Lower leg skin (tissue), 4 donors: ENCODE results near the gene CHRM1. TPM values are rescaled to one million over a fixed set of nuclear protein-coding genes. Genes with fewer than 3 reads are reported as not detected.

Experiments
- DNase-seq, 2 donors: peaks; one replicate each; pipeline ENCODE4 v3.0.0-alpha.2; 2019; ENCODE audit warnings: low spot score in 2 of 2
- H3K4me3 ChIP-seq: fragments of 200-600 bp; sonication (generic); 2 replicates; pipeline ENCODE4 v1.5.1; 2017; ENCODE audit warnings: mild to moderate bottlenecking, low read depth; ENCODE audit not compliant: poor library complexity, severe bottlenecking
- POLR2A ChIP-seq, 2 donors: fragments of 450-650 bp; IDR thresholded peaks; one replicate each; pipeline ENCODE4 v1.6.1; 2016 to 2017; ENCODE audit warnings: antibody characterized with exemption in 2 of 2, mild to moderate bottlenecking in 1 of 2, moderate library complexity in 1 of 2
- WGBS, 2 donors: methylation state at CpG; one replicate each; pipeline ENCODE4 v1.1.5; 2018; 5-methylcytosine and 5-hydroxymethylcytosine counted together
- intact Hi-C: fragments of 100-400 bp; cut with DNase I; formaldehyde crosslinking; loops from one replicate; pipeline ENCODE4 v1.15.0; 2023; ENCODE audit warnings: low total_unique reads
- total RNA-seq, 4 donors: library from RNA; depleted of rRNA; stranded (reverse); fragments of >200 nt; gene quantifications; one replicate each; pipeline ENCODE4 v1.1.0, GENCODE V29; 2016
- TF ChIP-seq, protein P1 (sequence below), 3 donors: fragments of 450-650 bp; IDR thresholded peaks; one replicate each; pipeline ENCODE4 v1.5.1; 2016; ENCODE audit warnings: antibody characterized with exemption in 3 of 3, mild to moderate bottlenecking in 3 of 3, moderate library complexity in 2 of 3

The CHRM1 gene
- total RNA-seq, 4 donors from 2014 or later = 1.5 to 7.6 (median 4.5) TPM

DNA sequence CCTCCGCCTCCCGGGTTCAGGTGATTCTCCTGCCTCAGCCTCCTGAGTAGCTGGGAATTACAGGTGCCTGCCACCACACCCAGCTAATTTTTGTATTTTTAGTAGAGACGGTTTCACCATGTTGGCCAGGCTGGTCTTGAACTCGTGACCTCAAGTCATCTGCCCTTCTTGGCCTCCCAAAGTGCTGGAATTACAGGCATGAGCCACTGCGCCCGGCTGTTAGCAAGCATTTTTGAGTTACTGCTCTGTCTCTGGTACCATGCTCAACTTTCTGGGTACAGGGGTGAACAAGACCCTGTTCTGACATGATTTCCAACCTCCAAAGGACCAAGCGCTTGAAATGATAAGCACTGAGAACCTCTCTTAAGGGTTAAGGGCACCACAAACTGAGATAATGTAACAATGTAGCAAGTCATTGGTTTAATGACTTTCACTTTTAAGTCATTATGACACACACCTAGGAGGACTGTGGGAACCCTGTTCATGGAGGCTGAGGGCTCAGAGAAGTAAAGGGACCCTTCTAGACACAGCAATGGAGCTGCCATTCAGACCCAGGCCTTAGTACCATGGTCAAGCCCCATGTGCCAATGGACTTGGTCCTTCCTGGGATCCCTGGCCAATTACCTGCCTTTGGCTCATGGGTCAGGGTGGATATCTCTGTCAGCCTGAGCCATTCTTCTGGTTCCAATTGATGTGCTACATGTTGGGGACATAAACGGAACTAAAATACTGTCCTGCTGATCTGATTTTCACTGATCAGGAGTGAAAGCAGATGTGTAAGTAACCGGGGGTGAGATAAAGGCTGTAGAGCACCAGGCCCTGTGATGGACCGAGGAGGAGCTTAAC is 28.9 kb downstream of the CHRM1 start:
- TF ChIP-seq, protein P1, sequence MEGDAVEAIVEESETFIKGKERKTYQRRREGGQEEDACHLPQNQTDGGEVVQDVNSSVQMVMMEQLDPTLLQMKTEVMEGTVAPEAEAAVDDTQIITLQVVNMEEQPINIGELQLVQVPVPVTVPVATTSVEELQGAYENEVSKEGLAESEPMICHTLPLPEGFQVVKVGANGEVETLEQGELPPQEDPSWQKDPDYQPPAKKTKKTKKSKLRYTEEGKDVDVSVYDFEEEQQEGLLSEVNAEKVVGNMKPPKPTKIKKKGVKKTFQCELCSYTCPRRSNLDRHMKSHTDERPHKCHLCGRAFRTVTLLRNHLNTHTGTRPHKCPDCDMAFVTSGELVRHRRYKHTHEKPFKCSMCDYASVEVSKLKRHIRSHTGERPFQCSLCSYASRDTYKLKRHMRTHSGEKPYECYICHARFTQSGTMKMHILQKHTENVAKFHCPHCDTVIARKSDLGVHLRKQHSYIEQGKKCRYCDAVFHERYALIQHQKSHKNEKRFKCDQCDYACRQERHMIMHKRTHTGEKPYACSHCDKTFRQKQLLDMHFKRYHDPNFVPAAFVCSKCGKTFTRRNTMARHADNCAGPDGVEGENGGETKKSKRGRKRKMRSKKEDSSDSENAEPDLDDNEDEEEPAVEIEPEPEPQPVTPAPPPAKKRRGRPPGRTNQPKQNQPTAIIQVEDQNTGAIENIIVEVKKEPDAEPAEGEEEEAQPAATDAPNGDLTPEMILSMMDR (IDR thresholded peaks at IDR 0.05) = no peak
- TF ChIP-seq POLR2A (IDR thresholded peaks at IDR 0.05) = no peak
- DNase-seq = no peak
- intact Hi-C loops = no loop called here
- no peak overlapping the region for H3K4me3 ChIP-seq
- 86 to 89% methylated on average over 10 of the region's 10 CpGs for WGBS, 2 donors

DNA sequence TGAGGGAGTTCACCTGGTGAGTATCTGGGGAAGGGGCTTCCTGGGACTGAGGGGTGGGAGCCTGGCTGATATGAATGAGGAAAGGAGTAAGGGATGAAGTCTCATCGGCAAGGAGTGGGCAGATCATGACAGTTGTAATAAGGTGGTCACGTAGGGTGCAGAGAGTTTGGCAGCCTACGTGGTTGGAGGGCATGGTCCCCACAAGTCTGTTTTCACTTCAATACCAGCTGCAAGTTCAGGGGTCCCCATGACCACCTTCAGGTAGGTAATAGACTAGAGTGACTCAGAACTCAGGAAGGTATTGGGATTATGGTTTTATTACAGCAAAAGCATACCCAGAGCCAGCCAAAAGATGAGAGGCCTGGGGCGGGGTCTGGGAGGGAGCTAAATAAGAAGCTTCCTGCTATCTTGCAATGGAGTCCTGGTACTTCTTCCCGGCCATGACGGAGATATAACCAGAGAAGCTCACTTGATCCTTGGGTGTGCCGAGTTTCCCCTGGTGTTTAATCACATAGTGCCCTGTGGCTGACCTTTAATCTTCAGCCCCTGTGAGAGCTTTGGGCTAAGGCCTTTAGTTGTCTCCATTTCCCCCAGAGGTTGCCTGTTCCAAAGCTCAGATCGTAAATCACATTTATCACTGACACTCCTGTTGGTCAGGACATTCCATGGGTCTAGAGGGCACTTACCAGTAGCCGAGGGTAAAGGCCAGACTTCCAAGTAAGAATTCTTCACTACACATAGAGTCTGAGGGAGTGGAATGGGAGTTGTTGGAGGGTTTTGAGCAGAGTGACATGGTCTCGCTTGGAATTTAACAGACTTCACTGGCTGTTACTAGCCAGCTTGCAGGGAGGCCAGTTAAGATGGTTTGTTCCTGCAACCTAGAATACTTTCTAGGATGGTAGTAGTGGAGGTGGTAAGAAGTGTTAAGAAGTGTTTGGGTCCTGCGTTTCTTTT is 31.4 kb downstream of the CHRM1 start:
- intact Hi-C loops = no loop called here
- TF ChIP-seq, protein P1 (IDR thresholded peaks at IDR 0.05) = no peak
- TF ChIP-seq POLR2A (IDR thresholded peaks at IDR 0.05) = no peak
- 68 to 72% methylated on average over 11 of the region's 11 CpGs for WGBS, 2 donors
- no peak for DNase-seq
- no peak overlapping the region for H3K4me3 ChIP-seq

DNA sequence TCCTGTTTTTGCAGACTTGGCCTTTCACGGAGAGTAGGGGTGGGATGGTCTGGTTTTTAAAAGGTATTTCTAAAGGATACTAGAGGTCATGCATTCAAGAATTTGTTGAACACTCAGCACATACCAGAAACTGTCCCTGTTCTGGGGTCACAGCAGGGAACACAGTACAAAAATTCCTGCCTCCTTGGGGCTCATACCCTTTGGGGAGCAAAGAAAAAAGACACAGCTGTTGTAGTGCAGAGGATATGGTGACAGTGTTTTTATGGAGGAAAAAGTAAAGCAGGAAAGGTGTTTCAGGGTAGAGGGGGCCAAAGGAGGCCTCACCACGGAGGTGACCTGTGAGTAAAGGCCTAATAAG is 32.1 kb downstream of the CHRM1 start:
- H3K4me3 ChIP-seq = no peak overlapping the region
- no peak for DNase-seq
- 61 to 64% methylated on average over 2 of the region's 2 CpGs for WGBS, 2 donors
- TF ChIP-seq POLR2A (IDR thresholded peaks at IDR 0.05) = no peak
- TF ChIP-seq, protein P1 (IDR thresholded peaks at IDR 0.05) = no peak
- intact Hi-C loops = no loop called here

DNA sequence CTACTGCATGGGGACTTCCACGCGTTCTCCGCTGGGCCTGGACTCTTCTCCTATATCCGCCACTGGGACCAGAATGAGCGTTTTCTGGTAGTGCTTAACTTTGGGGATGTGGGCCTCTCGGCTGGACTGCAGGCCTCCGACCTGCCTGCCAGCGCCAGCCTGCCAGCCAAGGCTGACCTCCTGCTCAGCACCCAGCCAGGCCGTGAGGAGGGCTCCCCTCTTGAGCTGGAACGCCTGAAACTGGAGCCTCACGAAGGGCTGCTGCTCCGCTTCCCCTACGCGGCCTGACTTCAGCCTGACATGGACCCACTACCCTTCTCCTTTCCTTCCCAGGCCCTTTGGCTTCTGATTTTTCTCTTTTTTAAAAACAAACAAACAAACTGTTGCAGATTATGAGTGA is 32.8 kb downstream of the CHRM1 start:
- no peak overlapping the region for H3K4me3 ChIP-seq
- 92% methylated on average over 13 to 14 of the region's 14 CpGs for WGBS, 2 donors
- no peak for DNase-seq
- TF ChIP-seq, protein P1 (IDR thresholded peaks at IDR 0.05) = no peak
- TF ChIP-seq POLR2A (IDR thresholded peaks at IDR 0.05) = no peak
- intact Hi-C loops = no loop called here

DNA sequence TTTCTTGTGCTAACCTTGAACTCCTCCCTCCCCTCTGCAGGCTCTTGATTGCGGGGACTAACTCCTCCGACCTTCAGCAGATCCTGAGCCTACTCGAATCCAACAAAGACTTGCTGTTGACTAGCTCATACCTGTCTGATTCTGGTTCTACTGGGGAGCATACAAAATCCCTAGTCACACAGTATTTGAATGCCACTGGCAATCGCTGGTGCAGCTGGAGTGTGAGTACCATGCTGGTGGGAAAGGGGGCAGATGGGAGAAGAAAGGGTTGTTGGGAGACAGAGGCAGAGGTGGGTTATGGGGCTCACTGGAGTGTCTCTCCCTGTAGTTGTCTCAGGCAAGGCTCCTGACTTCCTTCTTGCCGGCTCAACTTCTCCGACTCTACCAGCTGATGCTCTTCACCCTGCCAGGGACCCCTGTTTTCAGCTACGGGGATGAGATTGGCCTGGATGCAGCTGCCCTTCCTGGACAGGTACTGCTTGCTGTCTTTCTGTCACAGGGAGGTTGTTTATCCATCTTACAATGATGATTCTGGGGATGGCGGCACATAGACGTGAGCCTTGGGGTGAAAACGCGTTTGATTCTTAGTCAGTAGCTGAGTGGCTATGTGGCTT is 35.9 kb downstream of the CHRM1 start:
- no peak overlapping the region for H3K4me3 ChIP-seq
- TF ChIP-seq, protein P1 (IDR thresholded peaks at IDR 0.05) = no peak
- TF ChIP-seq POLR2A (IDR thresholded peaks at IDR 0.05) = no peak

More for the DNA sequence above, 35.9 kb downstream of the CHRM1 start:
- intact Hi-C loops = no loop called here
- DNase-seq = no peak
- 82 to 91% methylated on average over 11 of the region's 11 CpGs for WGBS, 2 donors
